ENCODE data around the gene FBXL13.
"Not testable (repeated sequence)": the region's sequence is repeated elsewhere in the genome, so short reads cannot be mapped to it uniquely, and the experiment has no call there.

FBXL13 gene

DNA sequence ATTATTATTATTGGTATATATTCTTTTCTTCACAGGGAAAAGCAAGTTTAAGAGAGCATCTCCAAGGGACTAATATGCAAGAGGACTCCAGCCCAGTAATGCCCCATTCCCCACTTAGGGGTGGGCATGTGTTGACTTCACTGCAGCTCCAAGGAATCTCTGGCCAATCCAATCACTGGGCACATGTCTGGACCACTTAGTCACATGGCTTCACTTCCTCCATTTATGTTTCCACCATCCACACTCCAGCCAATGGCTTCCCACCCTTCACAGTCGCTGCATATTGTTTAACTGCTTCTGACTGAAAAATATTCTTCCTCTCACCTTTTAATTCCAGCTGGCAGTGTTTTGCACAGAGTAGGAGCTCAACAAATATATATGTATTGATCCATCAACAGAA, 43.6 kb downstream of the FBXL13 start:
- in situ Hi-C loops (cut with HindIII; ENCODE audit: low sequenced_read_pairs), result no loop called here

DNA sequence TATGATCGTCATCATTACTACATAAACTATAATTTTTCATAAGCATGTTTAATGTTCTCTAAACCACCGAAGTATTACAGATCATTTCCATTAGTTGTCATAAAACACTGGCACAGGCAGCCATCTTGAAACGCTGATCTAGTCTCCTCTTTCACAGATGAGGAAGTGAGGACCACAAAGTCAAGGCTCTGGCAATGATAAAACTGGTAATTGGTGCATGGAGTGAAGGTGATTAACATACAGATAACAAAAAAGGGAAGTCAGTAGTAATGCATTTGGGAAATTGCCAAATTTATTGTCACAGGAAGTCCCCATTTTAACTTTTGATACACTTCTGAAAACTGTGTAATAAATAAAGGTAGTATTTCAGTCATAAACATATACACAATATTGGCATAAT, 49.3 kb downstream of the FBXL13 start:
- in situ Hi-C loops (cut with HindIII; ENCODE audit: low sequenced_read_pairs), result no loop called here

DNA sequence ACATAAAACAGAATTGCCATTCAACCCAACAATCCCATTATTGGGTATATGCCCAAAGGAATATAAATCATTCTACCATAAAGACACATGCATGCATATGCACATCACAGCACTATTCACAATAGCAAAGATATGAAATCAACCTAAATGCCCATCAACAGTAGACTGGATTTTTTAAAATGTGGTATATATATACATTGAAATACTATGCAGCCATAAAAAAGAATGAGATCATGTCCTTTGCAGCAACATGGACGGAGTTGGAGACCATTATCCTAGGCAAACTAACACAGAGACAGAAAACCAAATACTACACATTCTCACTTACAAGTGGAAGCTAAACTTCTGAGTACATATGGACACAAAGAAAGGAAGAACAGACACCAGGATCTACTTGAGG, 51.0 kb downstream of the FBXL13 start:
- in situ Hi-C loops (cut with HindIII; ENCODE audit: low sequenced_read_pairs), result not testable (repeated sequence)

DNA sequence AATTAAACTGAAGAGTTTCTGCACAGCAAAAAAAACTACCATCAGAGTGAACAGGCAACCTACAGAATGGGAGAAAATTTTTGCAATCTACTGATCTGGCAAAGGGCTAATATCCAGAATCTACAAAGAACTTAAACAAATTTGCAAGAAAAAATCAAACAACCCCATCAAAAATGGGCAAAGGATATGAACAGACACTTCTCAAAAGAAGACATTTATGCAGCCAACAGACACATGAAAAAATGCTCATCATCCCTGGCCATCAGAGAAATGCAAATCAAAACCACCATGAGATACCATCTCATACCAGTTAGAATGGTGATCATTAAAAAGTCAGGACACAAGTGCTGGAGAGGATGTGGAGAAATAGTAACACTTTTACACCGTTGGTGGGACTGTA, 53.1 kb downstream of the FBXL13 start:
- in situ Hi-C loops (cut with HindIII; ENCODE audit: low sequenced_read_pairs), result not testable (repeated sequence)

DNA sequence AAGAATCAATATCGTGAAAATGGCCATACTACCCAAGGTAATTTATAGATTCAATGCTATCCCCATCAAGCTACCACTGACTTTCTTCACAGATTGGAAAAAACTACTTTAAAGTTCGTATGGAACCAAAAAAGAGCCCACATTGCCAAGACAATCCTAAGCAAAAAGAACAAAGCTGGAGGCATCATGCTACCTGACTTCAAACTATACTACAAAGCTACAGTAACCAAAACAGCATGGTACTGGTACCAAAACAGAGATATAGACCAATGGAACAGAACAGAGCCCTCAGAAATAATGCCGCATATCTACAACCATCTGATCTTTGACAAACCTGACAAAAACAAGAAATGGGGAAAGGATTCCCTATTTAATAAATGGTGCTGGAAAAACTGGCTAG, 53.7 kb downstream of the FBXL13 start:
- in situ Hi-C loops (cut with HindIII; ENCODE audit: low sequenced_read_pairs), result not testable (repeated sequence)

DNA sequence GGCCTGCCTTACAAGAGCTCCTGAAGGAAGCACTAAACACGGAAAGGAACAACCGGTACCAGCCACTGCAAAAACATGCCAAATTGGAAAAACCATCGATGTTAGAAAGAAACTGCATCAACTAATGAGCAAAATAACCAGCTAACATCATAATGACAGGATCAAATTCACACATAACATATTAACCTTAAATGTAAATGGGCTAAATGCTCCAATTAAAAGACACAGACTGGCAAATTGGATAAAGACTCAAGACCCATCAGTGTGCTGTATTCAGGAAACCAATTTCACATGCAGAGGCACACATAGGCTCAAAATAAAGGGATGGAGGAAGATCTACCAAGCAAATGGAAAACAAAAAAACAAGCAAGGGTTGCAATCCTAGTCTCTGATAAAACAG, 56.3 kb downstream of the FBXL13 start:
- in situ Hi-C loops (cut with HindIII; ENCODE audit: low sequenced_read_pairs), result not testable (repeated sequence)

DNA sequence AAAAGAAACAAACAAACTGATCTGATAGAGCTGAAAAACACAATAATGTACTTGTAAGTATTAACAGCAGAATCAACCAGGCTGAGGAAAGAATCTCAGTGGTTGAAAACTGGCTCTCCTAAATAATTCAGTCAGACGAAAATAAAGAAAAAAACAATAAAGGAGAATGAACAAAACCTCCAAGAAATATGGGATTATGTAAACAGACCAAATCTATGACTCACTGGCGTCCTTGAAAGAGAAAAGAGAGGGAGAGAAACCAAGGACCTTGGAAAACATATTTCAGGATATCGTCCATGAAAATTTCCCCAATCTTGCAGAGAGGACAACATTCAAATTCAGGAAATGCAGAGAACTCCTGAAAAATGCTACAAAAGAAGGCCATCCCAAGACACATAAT, 62.9 kb downstream of the FBXL13 start:
- in situ Hi-C loops (cut with HindIII; ENCODE audit: low sequenced_read_pairs), result no loop called here

DNA sequence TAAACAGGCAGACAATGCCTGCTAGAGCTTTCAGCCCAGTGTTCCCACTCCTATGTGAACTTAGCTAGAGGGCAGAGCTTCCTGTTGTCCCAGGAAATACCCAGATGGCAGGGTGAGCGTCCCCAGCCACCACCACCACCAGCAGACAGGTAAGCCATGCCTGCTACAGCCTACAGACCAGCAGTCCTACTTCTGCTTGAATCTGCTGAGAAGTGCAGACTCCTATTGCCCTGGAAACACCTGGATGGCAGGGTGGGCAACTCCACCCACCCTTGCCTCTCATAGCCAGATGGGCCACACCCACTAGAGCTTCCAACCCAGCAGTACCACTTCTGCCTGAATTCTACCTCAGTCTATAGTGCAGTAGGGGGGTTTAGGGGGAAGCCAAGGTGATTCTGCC, 64.4 kb downstream of the FBXL13 start:
- in situ Hi-C loops (cut with HindIII; ENCODE audit: low sequenced_read_pairs), result no loop called here

DNA sequence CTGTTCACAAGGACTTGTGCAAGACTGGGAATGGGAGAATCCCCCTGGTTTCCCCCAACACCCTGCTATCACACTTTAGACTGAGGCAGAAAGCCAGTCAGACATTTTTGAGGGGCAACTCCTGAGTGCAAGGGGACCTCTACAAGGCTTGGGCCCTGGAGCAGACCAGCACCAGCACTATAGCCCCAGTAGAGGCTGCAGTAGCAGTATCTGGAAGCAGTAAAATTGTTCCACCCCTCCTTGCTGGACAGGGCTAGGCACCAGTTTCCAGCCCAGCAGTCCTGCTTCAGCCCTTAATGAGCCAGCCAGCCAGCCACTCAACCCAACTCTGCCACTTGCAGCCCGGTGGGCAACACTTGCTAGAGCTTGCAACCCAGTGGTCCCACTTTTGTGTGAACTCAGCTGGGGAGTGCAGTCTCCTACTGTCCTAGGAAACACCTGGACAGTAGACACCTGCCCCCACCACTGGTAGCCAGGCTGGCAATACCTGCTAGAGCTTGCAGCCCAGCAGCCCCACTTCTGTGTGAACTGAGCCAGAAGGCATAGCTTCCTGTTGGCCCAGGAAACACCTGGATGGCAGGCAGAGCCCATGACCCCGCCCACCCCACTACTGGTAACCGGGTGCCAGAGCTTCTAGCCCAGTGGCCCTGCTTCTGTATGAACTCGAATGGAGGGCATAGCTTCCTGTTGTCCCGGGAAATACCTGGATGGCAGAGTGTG, 65.0 kb downstream of the FBXL13 start:
- in situ Hi-C loops (cut with HindIII; ENCODE audit: low sequenced_read_pairs), result no loop called here

DNA sequence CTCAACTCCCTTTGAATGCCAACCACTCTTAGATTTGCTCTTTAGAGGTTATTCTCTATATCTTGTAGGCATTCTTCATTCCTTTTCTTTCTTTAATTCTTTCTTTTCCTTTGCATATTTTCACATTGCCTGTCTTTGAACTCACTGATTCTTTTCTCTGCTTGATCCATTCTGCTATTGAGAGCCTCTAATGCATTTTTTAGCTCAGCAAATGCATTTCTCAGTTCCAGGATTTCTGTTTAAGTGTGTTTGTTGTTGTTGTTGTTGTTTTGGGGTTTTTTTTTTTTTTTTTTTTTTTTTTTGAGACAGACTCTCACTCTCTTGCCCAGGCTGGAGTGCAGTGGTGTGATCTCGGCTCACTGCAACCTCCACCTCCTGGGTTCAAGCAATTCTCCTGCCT, 71.6 kb downstream of the FBXL13 start:
- in situ Hi-C loops (cut with HindIII; ENCODE audit: low sequenced_read_pairs), result no loop called here

DNA sequence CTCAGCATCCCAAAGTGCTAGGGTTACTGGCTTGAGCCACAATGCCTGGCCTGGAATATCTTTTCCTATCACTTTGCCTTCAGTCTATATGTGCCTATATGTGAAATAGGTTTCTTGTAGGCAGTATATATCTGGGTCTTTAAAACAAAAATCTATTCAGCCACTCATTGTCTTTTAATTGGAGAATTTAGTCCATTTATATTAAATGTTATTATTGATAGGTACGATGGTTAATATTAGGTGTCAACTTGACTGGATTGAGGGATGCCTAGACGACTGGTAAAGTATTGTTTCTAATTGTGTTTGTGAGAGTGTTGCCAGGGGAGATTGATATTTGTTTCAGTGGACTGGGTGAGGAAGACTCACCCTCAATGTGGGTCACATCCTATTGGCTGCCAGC, 73.4 kb downstream of the FBXL13 start:
- in situ Hi-C loops (cut with HindIII; ENCODE audit: low sequenced_read_pairs), result no loop called here

DNA sequence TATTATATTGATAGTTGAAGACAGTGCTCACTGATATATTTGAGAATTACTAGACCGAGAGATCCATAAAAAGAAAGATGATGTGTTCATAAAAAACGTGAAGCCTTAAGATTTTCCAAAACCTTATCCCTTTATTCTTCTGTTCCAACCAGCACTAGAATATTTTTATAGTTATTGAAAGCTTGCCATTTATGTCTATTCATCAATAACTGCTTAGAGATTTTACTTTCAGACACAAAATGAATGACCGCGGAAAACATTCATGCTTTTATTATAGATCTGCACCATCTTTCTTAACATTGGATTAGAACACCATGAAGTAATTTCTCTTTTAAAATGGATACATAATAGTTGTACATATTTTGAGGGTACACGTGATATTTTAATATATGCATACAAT, 77.6 kb downstream of the FBXL13 start:
- in situ Hi-C loops (cut with HindIII; ENCODE audit: low sequenced_read_pairs), result no loop called here

DNA sequence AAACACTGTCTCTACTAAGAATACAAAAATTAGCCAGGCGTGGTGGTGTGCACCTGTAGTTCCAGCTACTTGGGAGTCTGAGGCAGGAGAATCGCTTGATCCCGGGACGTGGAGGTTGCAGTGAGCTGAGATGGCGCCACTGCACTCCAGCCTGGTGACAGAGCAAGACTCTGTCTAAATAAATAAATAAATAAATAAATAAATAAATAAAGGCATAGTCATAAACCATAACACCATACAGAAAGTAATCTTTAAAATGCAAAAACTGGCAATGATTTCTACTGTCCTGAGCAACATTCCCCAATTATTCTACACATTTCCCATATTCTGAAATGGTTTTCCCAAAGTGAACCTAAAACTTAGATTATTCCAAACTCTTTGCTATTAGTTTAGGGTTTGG, 79.0 kb downstream of the FBXL13 start:
- in situ Hi-C loops (cut with HindIII; ENCODE audit: low sequenced_read_pairs), result not testable (repeated sequence)

DNA sequence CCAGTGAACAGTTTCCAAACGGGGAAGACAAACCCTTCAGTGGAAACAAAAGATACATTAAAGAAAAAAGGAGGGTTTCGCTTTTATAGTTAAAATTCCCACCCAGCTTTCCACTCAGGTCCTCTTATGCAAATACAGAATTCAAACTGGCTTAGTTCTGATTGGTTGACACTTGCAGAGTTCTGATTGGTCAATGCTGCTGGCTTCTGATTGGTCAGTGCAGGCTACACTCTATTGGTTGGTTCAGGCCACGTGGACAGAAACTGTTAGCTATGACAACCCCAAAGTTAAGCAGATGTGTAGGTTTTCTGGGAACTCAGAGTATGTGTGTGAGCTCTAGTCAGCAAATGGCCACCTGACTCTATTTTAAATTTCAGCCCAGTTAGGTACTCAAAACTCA, 80.0 kb downstream of the FBXL13 start:
- in situ Hi-C loops (cut with HindIII; ENCODE audit: low sequenced_read_pairs), result no loop called here

DNA sequence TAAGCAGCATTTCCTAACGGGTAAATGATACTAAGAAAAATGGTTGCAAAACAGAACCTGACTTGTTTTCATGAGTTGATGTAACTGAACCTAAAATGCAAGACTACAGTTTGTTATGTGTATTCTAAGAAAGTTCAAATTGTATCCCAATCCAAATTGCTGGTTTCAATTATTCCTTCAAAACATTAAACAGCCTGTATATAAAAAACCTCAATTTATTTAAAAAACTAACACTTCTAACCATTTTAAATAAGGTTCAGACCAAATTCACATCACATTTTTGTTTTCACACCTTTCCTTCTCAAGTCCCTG, 80.9 kb downstream of the FBXL13 start:
- in situ Hi-C loops (cut with HindIII; ENCODE audit: low sequenced_read_pairs), result no loop called here

DNA sequence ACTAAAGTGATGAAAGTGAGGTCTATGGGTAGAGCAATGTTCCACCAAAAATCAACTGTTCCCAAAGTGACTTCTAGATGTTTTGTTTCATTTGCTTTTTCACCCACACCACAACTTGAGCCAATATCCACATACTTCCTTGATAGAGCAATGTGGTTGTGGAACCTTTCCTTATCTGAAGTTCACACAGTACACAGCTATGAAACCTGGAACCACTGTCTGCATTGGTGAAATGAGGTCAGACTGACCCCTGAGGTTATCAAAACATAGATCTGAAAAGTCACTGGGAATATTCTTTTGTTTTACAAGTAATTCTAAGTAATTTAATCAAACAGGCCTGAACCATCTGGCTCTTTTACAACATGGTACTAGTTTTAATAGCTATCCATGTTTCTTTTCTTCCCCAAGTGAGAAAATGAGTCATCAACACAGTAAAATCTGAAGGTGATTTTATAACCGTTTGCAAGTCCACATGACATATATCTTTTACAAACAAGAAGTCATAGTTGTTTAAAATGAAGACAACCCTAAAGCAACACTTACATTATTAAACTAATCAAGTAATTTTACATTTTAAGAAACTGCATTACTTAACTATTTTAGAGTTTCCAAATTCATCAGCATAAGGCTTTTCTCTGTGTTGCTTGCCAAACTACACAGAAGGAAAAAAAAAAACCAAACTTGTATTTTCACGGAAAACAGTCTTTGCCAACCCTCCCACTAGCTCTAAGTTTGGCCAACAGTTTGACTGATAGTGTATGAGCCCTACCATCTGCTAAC, 81.5 kb downstream of the FBXL13 start:
- in situ Hi-C loops (cut with HindIII; ENCODE audit: low sequenced_read_pairs), result no loop called here

DNA sequence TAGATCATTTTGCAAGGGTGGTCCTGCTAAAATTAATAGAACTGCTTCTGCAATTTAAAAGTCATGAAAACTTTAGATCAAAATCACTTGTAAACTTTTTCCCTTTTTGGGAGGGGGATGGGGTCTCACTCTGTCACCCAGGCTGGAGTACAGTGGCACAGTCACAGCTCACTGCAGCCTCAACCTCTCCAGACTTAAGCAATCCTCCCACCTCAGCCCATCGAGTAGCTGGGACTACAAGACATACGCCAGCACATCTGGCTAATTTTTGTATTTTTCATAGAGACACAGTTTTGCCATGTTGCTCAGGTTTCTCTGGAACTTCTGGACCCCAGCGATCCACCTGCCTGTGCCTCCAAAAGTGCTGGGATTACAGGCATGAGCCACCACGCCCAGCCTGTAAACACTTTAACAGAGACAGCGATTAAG, 82.1 kb downstream of the FBXL13 start:
- in situ Hi-C loops (cut with HindIII; ENCODE audit: low sequenced_read_pairs), result no loop called here

DNA sequence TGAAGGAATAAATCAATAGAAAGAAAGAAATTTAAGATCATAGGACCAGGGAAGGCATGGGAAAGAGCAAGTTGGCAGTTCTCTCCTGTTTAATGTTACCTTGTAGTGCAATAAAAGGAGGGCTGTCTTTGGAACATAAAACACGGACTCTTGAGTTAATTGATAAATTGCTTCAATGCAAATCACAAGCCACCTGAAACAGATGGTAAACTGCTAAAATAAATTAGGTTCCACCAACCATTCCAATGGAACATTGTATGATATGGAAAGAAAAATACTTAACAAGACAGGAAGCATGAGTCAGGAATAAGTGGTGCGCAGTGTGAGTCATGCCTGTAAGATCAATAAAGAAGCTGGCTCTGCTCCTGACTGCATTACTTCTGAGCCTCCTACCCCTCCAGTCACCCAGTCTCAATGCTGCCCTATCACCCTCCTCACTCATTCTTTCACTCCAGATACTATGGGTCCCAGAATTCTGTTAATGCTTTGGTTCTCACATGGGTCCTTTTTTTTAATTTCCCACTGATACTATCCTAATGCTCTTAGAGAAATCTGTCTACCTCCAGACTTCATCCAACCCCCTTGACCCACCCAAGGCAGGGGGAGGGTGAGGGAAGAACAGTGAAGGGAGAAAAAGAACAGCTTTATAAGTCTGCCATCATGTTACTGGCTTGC, 82.9 kb downstream of the FBXL13 start:
- in situ Hi-C loops (cut with HindIII; ENCODE audit: low sequenced_read_pairs), result no loop called here

DNA sequence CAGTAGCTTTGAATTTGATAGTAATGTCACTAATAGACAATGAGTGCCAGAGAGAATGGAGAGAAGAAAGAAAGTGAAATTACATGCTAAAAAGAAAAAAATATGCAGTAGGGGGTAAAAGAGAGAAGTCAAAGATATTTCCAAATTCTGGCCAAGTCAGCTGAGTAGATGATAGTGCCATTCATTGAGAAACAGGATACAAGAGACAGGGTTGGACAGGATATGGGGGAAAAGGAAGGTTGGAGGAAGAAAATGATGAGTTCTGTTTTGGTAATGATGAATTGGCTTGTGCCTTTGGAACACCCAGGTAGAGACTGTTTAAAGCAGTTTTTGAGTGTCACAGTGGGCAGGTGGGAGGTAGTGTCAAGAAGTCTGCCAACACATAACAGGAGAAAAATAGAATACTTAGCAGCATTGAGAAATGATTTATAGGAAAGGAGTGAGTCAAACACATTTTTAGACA, 83.5 kb downstream of the FBXL13 start:
- in situ Hi-C loops (cut with HindIII; ENCODE audit: low sequenced_read_pairs), result no loop called here

DNA sequence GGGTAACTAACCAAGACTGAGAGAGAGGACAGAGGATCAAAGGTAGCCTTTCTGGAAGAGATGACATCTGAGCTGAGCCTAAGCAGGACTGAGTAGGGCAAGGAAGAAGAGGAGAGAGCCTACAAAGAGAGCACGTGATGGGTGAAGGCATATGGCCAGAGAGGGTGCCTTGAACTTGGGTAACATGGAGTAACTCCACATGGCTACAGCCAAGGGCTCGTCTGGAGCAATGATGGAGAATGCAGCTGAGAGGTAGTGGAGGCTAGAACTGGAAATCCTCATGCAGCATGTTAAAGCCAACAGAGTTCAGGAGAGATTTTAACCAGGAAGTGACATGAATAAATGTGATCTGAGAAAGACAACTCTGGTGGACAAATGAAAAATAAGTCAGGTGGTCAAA, 84.0 kb downstream of the FBXL13 start:
- in situ Hi-C loops (cut with HindIII; ENCODE audit: low sequenced_read_pairs), result no loop called here

DNA sequence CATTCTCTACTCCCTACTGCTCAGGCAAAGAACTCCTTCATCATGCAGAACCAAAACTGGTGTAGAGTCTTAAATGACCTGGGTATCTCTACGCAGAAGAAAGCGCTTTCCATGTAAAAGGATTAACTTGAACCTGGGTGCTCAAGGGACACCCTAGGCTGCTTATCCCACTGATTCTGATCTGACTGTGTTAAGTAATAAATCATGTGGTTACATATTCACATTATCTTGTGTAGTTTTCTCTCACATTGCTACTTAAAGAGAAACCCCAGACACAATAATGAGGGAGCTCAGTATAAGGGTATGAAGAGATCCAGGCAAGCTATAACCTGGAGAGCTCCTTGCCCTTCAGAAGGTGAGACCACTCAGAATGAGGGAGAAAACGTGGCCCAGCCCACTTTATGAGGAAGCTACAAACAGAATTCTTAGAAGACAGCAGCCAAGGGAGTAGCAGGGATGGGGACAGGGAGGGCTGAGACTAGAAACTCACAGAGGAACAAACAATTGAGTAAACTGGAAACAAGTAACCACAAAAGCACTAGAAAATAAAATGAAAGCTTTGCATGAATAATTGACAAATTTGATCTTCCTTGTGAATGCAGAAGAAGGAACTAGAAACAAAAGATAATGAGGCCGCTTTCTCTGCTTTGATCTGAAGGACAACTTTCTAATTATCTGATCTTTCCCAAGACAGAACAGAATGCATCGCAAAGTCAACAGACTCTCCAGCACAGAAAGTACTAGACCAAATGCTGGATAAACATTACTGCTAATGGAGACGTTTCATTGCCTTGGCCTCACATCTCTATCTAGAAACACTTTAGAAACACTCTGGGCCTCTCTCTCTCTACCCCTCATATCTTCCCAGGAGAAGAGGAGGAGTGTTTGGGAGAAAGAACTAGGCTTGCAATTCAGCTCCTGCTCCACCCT, 85.7 kb downstream of the FBXL13 start:
- in situ Hi-C loops (cut with HindIII; ENCODE audit: low sequenced_read_pairs), result no loop called here

Data from endothelial cell of hepatic sinusoid (primary cell).